ENCODE measurements around the gene CDH4.

GRCh38 chr20:61445741-61446140 lies 193.7 kb downstream of the CDH4 start:
- TF ChIP-seq POLR2A (IDR thresholded peaks at IDR 0.05; ENCODE audit: low read length) (no peak), GATA1 (IDR thresholded peaks at IDR 0.05; ENCODE audit: low read depth, low read length) (no peak)
